H1 (cell line): Measurements from ENCODE around the gene DDOST. TPM values are rescaled to one million over a fixed set of nuclear protein-coding genes. Genes with fewer than 3 reads are reported as not detected.

Experiments
- CTCF ChIA-PET: fragments of 300-600 bp; sonication (Branson Sonifier 250); formaldehyde crosslinking; loops from one replicate; lab custom pipeline; 2021; ENCODE audit not compliant: partially characterized antibody; lab: Charles Lee
- POLR2A ChIA-PET: fragments of 300-600 bp; sonication (Branson Sonifier 250); formaldehyde crosslinking; loops from one replicate; lab custom pipeline; 2021; ENCODE audit warnings: inconsistent platforms; ENCODE audit not compliant: partially characterized antibody; lab: Charles Lee
- DNase-seq, 2 experiments: peaks; one replicate each; pipeline versions ENCODE4 v3.0.0 to v3.0.0-alpha.2; 2010 to 2022; ENCODE audit warnings: low spot score in 2 of 2, low read depth in 1 of 2, mixed read lengths in 1 of 2
- FAIRE-seq: peaks from 2 replicates; lab custom pipeline; 2011; peaks lifted over from hg19 to GRCh38; lab: Jason Lieb, UNC
- H2AFZ ChIP-seq: 2 replicates; pipeline ENCODE4 v1.8.1; 2012; ENCODE audit warnings: low read length, inconsistent platforms
- H2AK5ac ChIP-seq: 2 replicates; pipeline ENCODE4 v1.6.1; 2013; ENCODE audit warnings: low read depth, low read length
- H2BK120ac ChIP-seq: replicated peaks from 2 replicates; pipeline ENCODE3; 2013; ENCODE audit warnings: low read depth, low read length, inconsistent platforms
- H2BK12ac ChIP-seq: 2 replicates; pipeline ENCODE4 v1.6.1; 2013; ENCODE audit warnings: low read depth, low read length
- H2BK15ac ChIP-seq: 2 replicates; pipeline ENCODE4 v1.6.1; 2013; ENCODE audit warnings: low read length
- H2BK20ac ChIP-seq: 2 replicates; pipeline ENCODE4 v1.6.1; 2013; ENCODE audit warnings: low read length
- H2BK5ac ChIP-seq: 2 replicates; pipeline ENCODE4 v1.6.1; 2013; ENCODE audit warnings: low read depth, low read length
- H3K14ac ChIP-seq: 2 replicates; pipeline ENCODE4 v1.6.1; 2013; ENCODE audit warnings: inconsistent platforms; ENCODE audit not compliant: insufficient read length
- H3K18ac ChIP-seq: 2 replicates; pipeline ENCODE4 v1.6.1; 2013; ENCODE audit warnings: low read length; ENCODE audit errors: extremely low read depth
- H3K23ac ChIP-seq: 2 replicates; pipeline ENCODE4 v1.6.1; 2013; ENCODE audit warnings: inconsistent platforms; ENCODE audit not compliant: insufficient read length
- H3K23me2 ChIP-seq: 2 replicates; pipeline ENCODE4 v1.6.1; 2013; ENCODE audit warnings: low read depth, low read length
- H3K27ac ChIP-seq: 2 replicates; pipeline ENCODE4 v1.6.1; 2011; ENCODE audit warnings: low read depth, low read length, inconsistent platforms
- H3K27me3 ChIP-seq, 4 experiments: replicated peaks in 1 of 4; 1 replicate in 1 of 4; 2 replicates in 3 of 4; pipeline versions ENCODE4 v1.6.1 to v1.8.1; 2011 to 2013; ENCODE audit warnings: low read length in 3 of 4, mild to moderate bottlenecking in 3 of 4, inconsistent platforms in 2 of 4, mixed read lengths in 2 of 4, moderate library complexity in 1 of 4; ENCODE audit not compliant: control insufficient read depth in 3 of 4, insufficient read depth in 3 of 4; ENCODE audit errors: extremely low read depth in 1 of 4
- H3K36me3 ChIP-seq, 4 experiments: 2 replicates each; pipeline versions ENCODE4 v1.6.1 to v1.8.1; 2011 to 2013; ENCODE audit warnings: mild to moderate bottlenecking in 4 of 4, low read length in 3 of 4, moderate library complexity in 2 of 4, control low read depth in 1 of 4, inconsistent platforms in 1 of 4; ENCODE audit not compliant: insufficient read depth in 4 of 4, control insufficient read depth in 2 of 4
- H3K4ac ChIP-seq: replicated peaks from 2 replicates; pipeline ENCODE3; 2013; ENCODE audit warnings: low read length, low read depth, mixed read lengths, inconsistent platforms; ENCODE audit not compliant: insufficient read length
- H3K4me1 ChIP-seq, 4 experiments: replicated peaks in 1 of 4; 1 replicate in 1 of 4; 2 replicates in 3 of 4; pipeline versions ENCODE4 v1.6.1 to v1.8.1; 2011 to 2013; ENCODE audit warnings: low read length in 3 of 4, inconsistent platforms in 2 of 4, mixed read lengths in 1 of 4; ENCODE audit not compliant: insufficient read depth in 4 of 4, control insufficient read depth in 3 of 4
- H3K4me2 ChIP-seq, 2 experiments: 2 replicates each; pipeline versions ENCODE4 v1.6.1 to v1.8.1; 2011 to 2013; ENCODE audit warnings: low read depth in 2 of 2, low read length in 2 of 2, control low read depth in 1 of 2, inconsistent platforms in 1 of 2, mild to moderate bottlenecking in 1 of 2; ENCODE audit not compliant: insufficient read depth in 1 of 2
- H3K4me3 ChIP-seq, 4 experiments: fragments of 200-600, 300-600 bp in 1 of 4; sonication (generic), shearing (Covaris generic), sonication (Bioruptor Twin) in 1 of 4; 2 replicates each; pipeline versions ENCODE4 v1.5.1 to v1.8.1; 2011 to 2016; ENCODE audit warnings: low read length in 4 of 4, low read depth in 3 of 4, control low read depth in 2 of 4, inconsistent platforms in 2 of 4, mild to moderate bottlenecking in 2 of 4, mixed read lengths in 1 of 4, moderate library complexity in 1 of 4; ENCODE audit not compliant: insufficient read depth in 2 of 4; ENCODE audit errors: extremely low read depth in 1 of 4
- H3K56ac ChIP-seq: replicated peaks from 2 replicates; pipeline ENCODE3; 2013; ENCODE audit warnings: low read depth, mild to moderate bottlenecking, mixed read lengths, low read length, inconsistent platforms; ENCODE audit not compliant: insufficient read length
- H3K79me1 ChIP-seq: 2 replicates; pipeline ENCODE4 v1.6.1; 2013; ENCODE audit warnings: low read depth, low read length, control low read depth
- H3K79me2 ChIP-seq, 2 experiments: 2 replicates each; pipeline versions ENCODE4 v1.6.1 to v1.8.1; 2012 to 2013; ENCODE audit warnings: low read length in 2 of 2, mild to moderate bottlenecking in 2 of 2, inconsistent platforms in 1 of 2; ENCODE audit not compliant: insufficient read depth in 2 of 2, control insufficient read depth in 1 of 2
- H3K9ac ChIP-seq, 4 experiments: replicated peaks in 1 of 4; 1 replicate in 1 of 4; 2 replicates in 3 of 4; pipeline versions ENCODE4 v1.6.1 to v1.8.1; 2011 to 2013; ENCODE audit warnings: low read depth in 3 of 4, low read length in 3 of 4, control low read depth in 2 of 4, mild to moderate bottlenecking in 2 of 4, moderate library complexity in 2 of 4, inconsistent platforms in 1 of 4; ENCODE audit errors: extremely low read depth in 1 of 4
- H3K9me3 ChIP-seq, 2 experiments: 2 replicates each; pipeline versions ENCODE4 v1.6.1 to v1.8.1; 2012 to 2013; ENCODE audit warnings: mild to moderate bottlenecking in 2 of 2, moderate library complexity in 2 of 2, control low read depth in 1 of 2, inconsistent platforms in 1 of 2, low read depth in 1 of 2, low read length in 1 of 2, mixed read lengths in 1 of 2; ENCODE audit not compliant: insufficient read depth in 2 of 2
- H4K20me1 ChIP-seq, 2 experiments: replicated peaks in 1 of 2; 2 replicates each; pipeline versions ENCODE3 to v1.8.1; 2011 to 2013; ENCODE audit warnings: inconsistent platforms in 2 of 2, low read length in 2 of 2, mild to moderate bottlenecking in 1 of 2; ENCODE audit not compliant: insufficient read depth in 2 of 2, control insufficient read depth in 1 of 2
- H4K5ac ChIP-seq: 2 replicates; pipeline ENCODE4 v1.6.1; 2013; ENCODE audit warnings: low read length, low read depth, mixed read lengths, inconsistent platforms; ENCODE audit not compliant: insufficient read length
- H4K8ac ChIP-seq: 2 replicates; pipeline ENCODE4 v1.8.0; 2013; ENCODE audit warnings: mild to moderate bottlenecking, moderate library complexity, low read length, inconsistent platforms; ENCODE audit not compliant: insufficient read depth; ENCODE audit errors: extremely low read depth
- H4K91ac ChIP-seq: replicated peaks from 2 replicates; pipeline ENCODE3; 2013; ENCODE audit warnings: low read length, mixed read lengths, inconsistent platforms; ENCODE audit not compliant: insufficient read length
- ASH2L ChIP-seq: fragments of 200-600, 300-600 bp; sonication (generic); IDR thresholded peaks from one replicate; pipeline ENCODE4 v1.7.1; 2017; ENCODE audit warnings: low read length
- CBX5 ChIP-seq: fragments of 300-800, 300-1000 bp; sonication (generic); IDR thresholded peaks from 2 replicates; pipeline ENCODE4 v1.7.1; 2016; ENCODE audit warnings: antibody characterized with exemption, low read length, low read depth
- CTBP2 ChIP-seq: IDR thresholded peaks from 2 replicates; pipeline ENCODE4 v1.7.0; 2011; ENCODE audit warnings: borderline replicate concordance, mild to moderate bottlenecking, moderate library complexity, mixed read lengths, low read length; ENCODE audit not compliant: insufficient read depth, insufficient read length
- NRF1 ChIP-seq: IDR thresholded peaks from 2 replicates; pipeline ENCODE4 v1.6.1; 2011; ENCODE audit warnings: mild to moderate bottlenecking, low read depth, low read length, improper control_type of control experiment
- PHF8 ChIP-seq: fragments of 200-600 bp; sonication (generic); conservative IDR thresholded peaks from 2 replicates; pipeline ENCODE4 v1.7.1; 2012; ENCODE audit warnings: low read depth, mild to moderate bottlenecking, inconsistent platforms, low read length, moderate library complexity
- RAD21 ChIP-seq, 2 experiments: IDR thresholded peaks in 1 of 2; conservative IDR thresholded peaks in 1 of 2; 2 replicates each; pipeline ENCODE4 v1.6.1; 2011; ENCODE audit warnings: low read depth in 2 of 2, low read length in 2 of 2, improper control_type of control experiment in 1 of 2, inconsistent platforms in 1 of 2, mild to moderate bottlenecking in 1 of 2, moderate library complexity in 1 of 2
- SIX5 ChIP-seq: IDR thresholded peaks from 2 replicates; pipeline ENCODE4 v1.6.1; 2011; ENCODE audit warnings: mild to moderate bottlenecking, low read depth, low read length
- SP1 ChIP-seq: IDR thresholded peaks from 2 replicates; pipeline ENCODE4 v1.6.1; 2011; ENCODE audit warnings: low read depth, low read length
- SP4 ChIP-seq: IDR thresholded peaks from 2 replicates; pipeline ENCODE4 v1.6.1; 2012; ENCODE audit warnings: low read length, inconsistent platforms
- SRF ChIP-seq: IDR thresholded peaks from 2 replicates; pipeline ENCODE4 v1.6.1; 2011; ENCODE audit warnings: mild to moderate bottlenecking, low read depth, low read length, moderate library complexity
- TAF1 ChIP-seq: IDR thresholded peaks from 2 replicates; pipeline ENCODE4 v1.6.1; 2011; ENCODE audit warnings: mild to moderate bottlenecking, low read depth, low read length
- TEAD4 ChIP-seq: IDR thresholded peaks from 2 replicates; pipeline ENCODE4 v1.6.1; 2012; ENCODE audit warnings: low read depth, low read length, inconsistent platforms, mixed read lengths
- WGBS, 2 experiments: shearing (Covaris generic) in 1 of 2; methylation state at CpG; one replicate each; pipeline versions ENCODE4 v1.1.6 to v1.1.7; 2013 to 2015; ENCODE audit warnings: low lambda C conversion rate in 2 of 2, mixed read lengths in 2 of 2, inconsistent platforms in 1 of 2, low coverage in 1 of 2, missing lambda C conversion rate in 1 of 2; ENCODE audit not compliant: insufficient replicate concordance in 2 of 2, insufficient coverage in 1 of 2, insufficient read length in 1 of 2; ENCODE audit errors: extremely low coverage in 1 of 2, missing lambda C conversion rate in 1 of 2; 5-methylcytosine and 5-hydroxymethylcytosine counted together
- polyA plus RNA-seq, 7 experiments: library from polyadenylated mRNA; depleted of rRNA in 3 of 7; stranded (reverse) in 5 of 7; unstranded in 2 of 7; fragments of >200 nt in 5 of 7; fragments of 200-250 nt in 2 of 7; gene quantifications; 1 replicate in 5 of 7; 2 replicates in 1 of 7; 4 replicates in 1 of 7; pipeline versions ENCODE4 v1.2.1 to v1.2.3, GENCODE V29; 2011 to 2013; ENCODE audit warnings: missing spikeins in 2 of 7, mixed read lengths in 2 of 7
- total RNA-seq: library from RNA; stranded (reverse); fragmentation: NEBNext Ultra II Directional; extraction: Animal tissue kit (Norgen Biotek cat#: 25700); gene quantifications from 2 replicates; pipeline ENCODE4 v1.2.1, GENCODE V29; 2021
- TF ChIP-seq, protein P1 (sequence below), 3 experiments: IDR thresholded peaks; 1 replicate in 2 of 3; 2 replicates in 1 of 3; pipeline versions ENCODE4 v1.5.1 to v1.6.1; 2011; ENCODE audit warnings: low read length in 3 of 3, mild to moderate bottlenecking in 3 of 3, inconsistent platforms in 2 of 3, low read depth in 1 of 3, moderate library complexity in 1 of 3; ENCODE audit not compliant: insufficient read depth in 1 of 3; ENCODE audit errors: control extremely low read depth in 1 of 3

Gene DDOST
- total and polyA plus RNA-seq, 2 of the 8 experiments (the other 6 are each of a cell fraction or from before 2014, with no cell fraction given): 253 to 336 TPM

DNA sequence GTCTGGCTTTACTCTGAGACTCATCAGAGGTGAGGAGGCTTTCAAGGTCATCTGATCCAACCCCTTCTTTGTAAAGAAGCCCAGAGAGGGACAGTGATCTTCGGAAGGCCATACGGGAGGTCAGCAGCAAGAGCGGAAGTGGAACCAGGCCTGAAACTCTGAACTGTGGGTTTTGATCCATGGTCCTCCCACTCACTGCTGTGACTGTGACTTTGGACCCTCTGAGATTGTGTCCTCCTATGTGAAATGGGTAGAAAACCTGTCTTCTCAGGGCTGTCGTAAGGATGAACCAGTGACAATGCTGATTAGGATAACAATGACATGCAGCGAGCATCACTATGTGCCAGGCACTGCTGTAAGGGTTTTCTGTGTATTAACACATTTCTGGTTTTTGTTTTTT is 9.8 kb upstream of the DDOST start:
- Histone ChIP-seq H4K8ac (no peak overlapping the region), H2BK120ac (no peak overlapping the region), H2BK5ac (no peak overlapping the region), H2BK15ac (no peak overlapping the region), H3K79me2 (no peaks in the 10 kb centered on the region), H3K4me2 (no peak overlapping the region), H3K56ac (no peak overlapping the region), H3K36me3 (peaks cover 0 to 6% (median 3%) of the 10 kb centered on the region in 4 experiments; a peak in 2 of 8 replicates), H3K23me2 (no peaks in the 10 kb centered on the region), H4K20me1 (no peaks in the 10 kb centered on the region), H4K91ac (no peak overlapping the region), H2BK20ac (no peak overlapping the region), H3K14ac (no peak overlapping the region), H3K4me1 (no peaks in the 10 kb centered on the region), H3K18ac (no peak overlapping the region), H2AK5ac (no peak overlapping the region), H2BK12ac (no peak overlapping the region), H3K4me3 (no peak overlapping the region), H3K27ac (no peak overlapping the region), H2AFZ (no peak overlapping the region), H3K9me3 (no peaks in the 10 kb centered on the region; a peak in 1 of 4 replicates), H3K27me3 (no peaks in the 10 kb centered on the region), H4K5ac (no peak overlapping the region), H3K4ac (no peak overlapping the region), H3K23ac (no peak overlapping the region), H3K79me1 (no peaks in the 10 kb centered on the region), H3K9ac (no peak overlapping the region)
- FAIRE-seq: no peak
- WGBS, 2 experiments: 97% methylated on average over 5 of the region's 5 CpGs; no CpG with 5 or more reads in 1 of the 2 experiments
- ChIA-PET CTCF (no interaction called here), POLR2A (no interaction called here)
- no peak for DNase-seq
- TF ChIP-seq TAF1: no peak
- TF ChIP-seq SIX5: no peak
- TF ChIP-seq CTBP2: no peak
- no peak for TF ChIP-seq CBX5
- no peak for TF ChIP-seq SRF
- TF ChIP-seq RAD21 (IDR thresholded peaks at IDR 0.05 in 1 of 2, conservative IDR thresholded peaks at IDR 0.05 in 1 of 2; ENCODE audit: low read depth in 2 of 2, low read length in 2 of 2): no peak
- TF ChIP-seq SP4: no peak
- TF ChIP-seq NRF1: no peak
- TF ChIP-seq PHF8: no peak
- TF ChIP-seq, protein P1, sequence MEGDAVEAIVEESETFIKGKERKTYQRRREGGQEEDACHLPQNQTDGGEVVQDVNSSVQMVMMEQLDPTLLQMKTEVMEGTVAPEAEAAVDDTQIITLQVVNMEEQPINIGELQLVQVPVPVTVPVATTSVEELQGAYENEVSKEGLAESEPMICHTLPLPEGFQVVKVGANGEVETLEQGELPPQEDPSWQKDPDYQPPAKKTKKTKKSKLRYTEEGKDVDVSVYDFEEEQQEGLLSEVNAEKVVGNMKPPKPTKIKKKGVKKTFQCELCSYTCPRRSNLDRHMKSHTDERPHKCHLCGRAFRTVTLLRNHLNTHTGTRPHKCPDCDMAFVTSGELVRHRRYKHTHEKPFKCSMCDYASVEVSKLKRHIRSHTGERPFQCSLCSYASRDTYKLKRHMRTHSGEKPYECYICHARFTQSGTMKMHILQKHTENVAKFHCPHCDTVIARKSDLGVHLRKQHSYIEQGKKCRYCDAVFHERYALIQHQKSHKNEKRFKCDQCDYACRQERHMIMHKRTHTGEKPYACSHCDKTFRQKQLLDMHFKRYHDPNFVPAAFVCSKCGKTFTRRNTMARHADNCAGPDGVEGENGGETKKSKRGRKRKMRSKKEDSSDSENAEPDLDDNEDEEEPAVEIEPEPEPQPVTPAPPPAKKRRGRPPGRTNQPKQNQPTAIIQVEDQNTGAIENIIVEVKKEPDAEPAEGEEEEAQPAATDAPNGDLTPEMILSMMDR (IDR thresholded peaks at IDR 0.05; ENCODE audit: control extremely low read depth in 1 of 3, insufficient read depth in 1 of 3, low read depth in 1 of 3, low read length in 3 of 3): no peak
- no peak for TF ChIP-seq ASH2L
- no peak for TF ChIP-seq TEAD4
- no peak for TF ChIP-seq SP1
